Endometrial microvascular endothelial cells (primary cell): ENCODE measurements around the gene RPS6KB1. TPM values are rescaled to one million over a fixed set of nuclear protein-coding genes. Genes with fewer than 3 reads are reported as not detected.
"Not testable (repeated sequence)": the region's sequence is repeated elsewhere in the genome, so short reads cannot be mapped to it uniquely, and the experiment has no call there.

Experiments used
- in situ Hi-C: cut with HindIII; loops from 2 replicates; pipeline ENCODE4 v1.10.0; 2017; ENCODE audit warnings: low sequenced_read_pairs, low pct_unique_long_range_greater_than_20kb; ENCODE audit errors: inconsistent ontology term
- total RNA-seq: library from RNA; depleted of rRNA; stranded (reverse); fragments of >200 nt; gene quantifications from one replicate; pipeline ENCODE4 v1.2.3, GENCODE V29; 2015; ENCODE audit errors: inconsistent ontology term

The RPS6KB1 gene
- total RNA-seq, 1 donor from 2014 or later = 20.6 TPM

DNA sequence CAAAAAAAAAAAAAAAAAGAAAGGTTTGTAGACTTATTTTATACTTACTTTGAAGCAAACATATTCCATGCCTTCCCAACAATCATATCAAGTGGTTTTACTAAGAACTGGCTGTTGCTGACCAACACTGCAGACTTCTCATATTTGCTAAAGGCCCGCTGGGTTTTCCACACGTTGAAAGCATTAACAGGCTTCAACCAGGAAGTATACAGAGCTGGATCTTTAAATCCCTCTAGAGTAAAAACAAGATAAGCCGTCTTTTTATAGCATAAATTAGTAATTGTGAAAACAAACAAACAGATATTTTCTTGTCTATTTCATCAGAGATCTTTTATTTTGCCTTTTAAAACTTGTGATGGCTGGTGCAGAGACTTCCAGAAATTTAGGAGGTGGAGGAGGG lies 29.3 kb upstream of the RPS6KB1 start:
- in situ Hi-C loops = no loop called here

DNA sequence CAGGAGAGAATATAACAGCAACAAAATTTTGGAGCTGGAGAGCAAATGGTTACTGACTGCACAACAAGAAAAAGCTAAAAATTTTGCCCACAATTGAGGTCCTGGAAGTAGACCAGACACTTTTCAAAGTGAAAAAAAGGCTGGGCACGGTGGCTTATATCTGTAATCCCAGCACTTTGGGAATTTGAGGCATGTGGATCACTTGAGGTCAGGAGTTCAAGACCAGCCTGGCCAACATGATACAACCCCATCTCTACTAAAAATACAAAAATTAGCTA lies 23.0 kb upstream of the RPS6KB1 start:
- in situ Hi-C loops = no loop called here

DNA sequence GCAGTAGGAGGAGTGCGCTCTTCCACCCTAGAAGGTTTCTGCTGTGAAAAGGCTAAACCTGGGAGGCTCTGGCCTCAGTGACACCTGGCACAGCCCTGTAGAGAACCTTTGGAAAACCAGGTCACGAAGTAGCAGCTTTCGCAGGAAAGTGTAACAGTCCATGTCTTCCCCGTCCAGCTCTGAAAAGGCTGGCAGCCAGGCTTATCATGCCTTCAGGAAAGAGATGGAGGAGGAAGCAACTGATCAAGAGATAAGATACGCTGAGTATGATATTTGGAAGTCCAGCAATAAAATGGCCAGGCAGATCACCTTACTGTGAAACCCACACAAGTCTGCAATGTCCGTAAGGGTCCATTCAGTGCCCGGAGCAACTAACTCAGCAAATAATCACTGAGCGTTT lies 22.4 kb upstream of the RPS6KB1 start:
- in situ Hi-C loops = no loop called here

- in situ Hi-C loops = no loop called here
Measured at GRCh38 chr17:59872351-59872750, 20.6 kb upstream of the RPS6KB1 start.

DNA sequence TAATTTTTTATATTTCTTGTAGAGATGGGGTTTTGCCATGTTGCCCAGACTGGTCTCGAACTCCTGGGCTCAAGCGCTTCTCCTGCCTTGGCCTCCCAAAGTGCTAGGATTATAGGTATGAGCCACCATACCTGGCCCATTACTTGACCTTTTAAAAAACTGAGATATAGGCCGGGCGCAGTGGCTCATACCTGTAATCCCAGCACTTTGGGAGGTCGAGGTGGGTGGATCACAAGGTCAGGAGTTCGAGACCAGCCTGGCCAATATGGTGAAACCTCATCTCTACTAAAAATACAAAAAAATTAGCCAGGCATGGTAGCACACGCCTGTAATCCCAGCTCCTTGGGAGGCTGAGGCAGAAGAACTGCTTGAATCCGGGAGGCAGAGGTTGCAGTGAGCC lies 19.5 kb upstream of the RPS6KB1 start:
- in situ Hi-C loops = not testable (repeated sequence)

DNA sequence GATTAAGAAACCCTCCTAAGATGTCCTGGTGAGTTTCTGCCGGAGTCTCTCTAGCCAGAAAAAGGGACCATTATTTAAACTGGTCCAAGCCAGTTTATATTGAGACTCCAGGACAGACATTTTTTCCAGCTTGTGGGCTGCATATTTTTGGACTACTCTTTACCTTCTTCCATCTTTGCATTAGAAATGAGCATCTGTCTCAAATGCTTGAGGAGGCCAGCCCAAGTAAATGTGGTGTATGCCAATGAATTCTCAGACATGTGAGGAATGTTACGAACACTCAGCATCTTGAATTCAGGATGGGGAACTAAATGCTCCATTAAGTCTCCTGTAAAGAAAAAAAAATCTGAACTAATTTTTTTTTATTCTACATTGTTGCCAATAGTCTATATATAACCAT lies 18.5 kb upstream of the RPS6KB1 start:
- in situ Hi-C loops = no loop called here

- in situ Hi-C loops = no loop called here
Measured at GRCh38 chr17:59876107-59876506, 16.8 kb upstream of the RPS6KB1 start.

GRCh38 chr17:59877965-59878364 lies 15.0 kb upstream of the RPS6KB1 start:
- in situ Hi-C loops = no loop called here

DNA sequence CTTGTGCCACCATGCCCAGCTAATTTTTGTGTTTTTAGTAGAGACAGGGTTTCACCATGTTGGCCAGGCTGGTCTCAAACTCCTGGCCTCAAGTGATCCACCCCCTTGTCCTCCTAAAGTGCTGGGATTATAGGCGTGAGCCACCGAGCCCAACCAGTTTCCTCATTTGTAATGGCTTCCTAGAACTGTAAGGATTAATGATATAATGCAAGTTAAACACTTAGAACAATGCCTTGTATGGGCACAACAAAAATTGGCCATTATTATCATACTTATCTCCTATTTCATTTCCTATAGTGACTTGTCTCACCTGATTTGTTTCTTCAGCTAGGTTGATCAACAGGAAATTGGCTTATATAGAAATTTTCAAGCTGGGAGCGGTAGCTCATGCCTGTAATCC lies 14.3 kb upstream of the RPS6KB1 start:
- in situ Hi-C loops = no loop called here

GRCh38 chr17:59884861-59885260 lies 8.1 kb upstream of the RPS6KB1 start:
- in situ Hi-C loops = no loop called here

DNA sequence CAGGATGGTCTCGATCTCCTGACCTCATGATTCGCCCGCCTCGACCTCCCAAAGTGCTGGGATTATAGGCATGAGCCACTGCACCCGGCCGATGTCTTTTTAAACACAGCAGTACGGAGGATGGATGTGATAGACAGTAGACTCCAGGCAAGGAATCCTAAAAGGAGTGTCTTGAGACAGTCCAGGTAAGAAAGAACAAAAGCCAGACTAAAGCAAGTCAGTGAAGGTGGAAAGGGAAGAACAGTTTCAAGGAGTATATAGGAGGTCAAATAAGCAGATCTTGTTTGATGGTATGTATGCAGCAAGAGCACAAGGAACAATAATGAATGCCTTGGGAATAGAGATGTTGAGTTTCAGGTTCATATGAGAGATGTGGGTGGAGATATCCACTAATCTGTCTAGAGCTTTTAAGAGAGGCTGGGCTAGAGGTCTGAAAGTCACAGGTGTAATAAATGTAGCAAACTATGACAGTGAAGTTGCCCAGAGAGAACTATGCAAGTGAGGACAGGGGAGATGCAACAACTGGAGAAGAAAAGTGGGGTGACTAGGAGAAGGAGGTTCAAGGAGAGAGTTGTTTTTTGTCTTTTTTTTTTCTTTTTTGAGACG lies 4.7 kb upstream of the RPS6KB1 start:
- in situ Hi-C loops = no loop called here

- in situ Hi-C loops = no loop called here
Measured at GRCh38 chr17:59890720-59891119, 2.2 kb upstream of the RPS6KB1 start.

DNA sequence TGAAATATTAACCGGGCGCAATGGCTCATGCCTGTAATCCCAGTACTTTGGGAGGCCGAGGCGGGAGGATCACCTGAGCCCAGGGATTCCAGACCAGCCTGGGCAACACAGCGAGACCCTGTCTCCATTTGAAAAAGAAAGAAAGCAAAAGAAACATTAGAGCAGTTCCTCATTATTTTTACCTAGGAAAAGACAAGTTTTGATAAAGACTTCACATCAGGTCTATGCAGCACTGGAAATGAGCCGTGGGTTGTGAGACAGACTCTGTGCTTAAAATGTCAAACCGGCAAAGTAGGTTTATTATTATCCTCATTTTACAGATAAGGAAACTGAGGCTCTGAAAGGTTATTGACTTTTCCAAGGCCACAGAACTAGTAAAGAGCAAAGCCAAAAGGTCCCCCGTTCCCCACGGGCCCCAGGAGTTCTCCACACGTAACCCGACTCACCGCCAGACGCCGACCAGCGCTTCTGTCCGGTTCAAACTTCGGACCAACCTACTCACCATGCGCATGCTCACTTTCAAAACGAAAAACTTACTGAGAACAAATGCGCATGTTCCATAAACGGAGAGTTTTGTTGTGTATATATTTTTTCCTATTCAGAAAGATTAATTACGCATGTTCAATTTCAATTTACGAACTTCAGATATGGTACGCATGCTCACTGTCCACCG lies 534 bp upstream of the RPS6KB1 start:
- in situ Hi-C loops = no loop called here

DNA sequence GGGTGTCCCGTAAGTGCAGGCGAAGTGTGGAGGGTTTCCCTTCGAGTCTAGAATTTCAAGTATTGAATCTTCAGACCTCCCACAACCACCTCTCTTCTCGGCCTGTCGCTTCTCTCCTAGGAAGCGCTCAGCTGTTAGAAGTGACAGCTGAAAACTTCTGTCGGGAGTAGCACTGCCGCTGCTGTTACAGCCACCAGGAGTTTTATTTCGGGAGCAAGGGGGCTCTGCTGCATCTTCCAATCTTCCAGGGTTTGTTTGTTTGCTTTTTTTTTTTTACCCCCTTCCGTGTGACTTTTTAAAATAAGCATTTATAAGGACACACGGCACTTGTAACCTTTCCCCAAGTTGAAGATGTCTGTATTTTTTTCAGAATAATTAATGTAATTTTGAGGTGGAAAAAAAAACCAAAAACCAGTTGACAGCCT lies 767 bp downstream of the RPS6KB1 start:
- in situ Hi-C loops = no loop called here

DNA sequence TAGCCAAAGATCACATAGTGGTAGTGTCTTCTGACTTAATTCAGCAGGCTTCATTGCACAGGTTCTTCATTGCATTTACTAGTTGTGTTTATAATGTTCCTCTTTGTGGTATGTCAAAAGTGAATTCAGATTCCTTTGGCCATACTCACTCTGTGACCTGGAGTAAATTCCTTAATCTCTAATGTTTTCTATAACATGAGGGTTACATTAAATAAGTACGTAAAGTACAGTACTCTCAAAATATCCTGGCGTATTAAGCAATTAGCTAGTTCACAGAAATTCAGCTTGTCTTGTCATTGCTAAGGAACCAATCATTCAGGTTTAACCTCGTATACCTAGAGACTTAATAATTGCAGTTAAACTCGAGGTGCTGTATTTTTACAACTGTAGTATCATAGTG lies 4.2 kb downstream of the RPS6KB1 start:
- in situ Hi-C loops = no loop called here

GRCh38 chr17:59899099-59899498 lies 6.2 kb downstream of the RPS6KB1 start:
- in situ Hi-C loops = no loop called here

DNA sequence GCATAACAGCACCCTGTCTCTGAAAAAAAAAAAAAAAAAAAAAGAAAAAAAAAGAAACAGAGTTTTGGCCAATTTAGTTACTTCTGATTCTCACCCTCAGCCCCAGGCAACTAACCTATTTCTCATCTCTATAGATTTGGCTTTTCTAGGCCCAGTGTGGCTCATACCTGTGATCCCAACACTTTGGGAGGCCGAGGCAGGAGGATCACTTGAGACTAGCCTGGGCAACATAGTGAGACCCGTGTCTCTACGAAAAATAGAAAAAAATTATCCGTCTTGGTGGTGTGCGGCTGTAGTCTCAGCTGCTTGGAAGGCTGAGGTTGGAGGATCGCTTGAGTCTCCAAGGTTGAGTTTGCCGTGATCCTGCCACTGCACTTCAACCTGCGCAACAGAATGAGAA lies 8.7 kb downstream of the RPS6KB1 start:
- in situ Hi-C loops = no loop called here

GRCh38 chr17:59903455-59903854 lies 10.5 kb downstream of the RPS6KB1 start:
- in situ Hi-C loops = no loop called here

GRCh38 chr17:59907467-59907866 lies 14.5 kb downstream of the RPS6KB1 start:
- in situ Hi-C loops = no loop called here

DNA sequence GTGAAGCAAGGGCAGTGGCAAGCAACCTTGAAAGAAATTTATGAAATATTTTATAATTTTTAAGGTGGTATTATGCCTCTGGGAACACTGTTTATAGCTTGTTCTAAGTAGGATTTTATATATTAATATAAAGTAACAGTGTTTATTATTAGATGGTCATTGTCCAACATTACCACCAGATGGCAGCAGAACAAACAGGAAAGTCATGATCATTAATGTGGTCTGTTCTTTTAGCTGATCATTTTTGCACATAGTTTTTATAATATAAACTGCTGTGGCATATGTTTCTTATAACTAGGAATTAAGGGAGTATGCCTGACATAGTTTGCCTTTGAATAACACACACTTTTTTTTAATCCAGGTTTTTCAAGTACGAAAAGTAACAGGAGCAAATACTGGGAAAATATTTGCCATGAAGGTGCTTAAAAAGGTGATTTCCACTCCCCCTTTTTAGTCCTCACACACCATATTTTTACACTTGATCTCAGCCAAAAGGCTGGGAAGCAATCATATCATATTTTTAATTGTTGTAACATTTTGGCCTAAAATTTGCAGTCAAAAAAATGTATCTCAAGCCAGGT lies 21.4 kb downstream of the RPS6KB1 start:
- in situ Hi-C loops = no loop called here

- in situ Hi-C loops = no loop called here
Measured at GRCh38 chr17:59916446-59916845, 23.5 kb downstream of the RPS6KB1 start.
